ENCODE measurements around the gene TTC7B. TPM values are rescaled to one million over a fixed set of nuclear protein-coding genes. Genes with fewer than 3 reads are reported as not detected.

Gene TTC7B
- total and polyA plus RNA-seq, 2 of the 8 experiments (the other 6 are each of a cell fraction or from before 2014, with no cell fraction given): 23.7 to 34.0 TPM

DNA sequence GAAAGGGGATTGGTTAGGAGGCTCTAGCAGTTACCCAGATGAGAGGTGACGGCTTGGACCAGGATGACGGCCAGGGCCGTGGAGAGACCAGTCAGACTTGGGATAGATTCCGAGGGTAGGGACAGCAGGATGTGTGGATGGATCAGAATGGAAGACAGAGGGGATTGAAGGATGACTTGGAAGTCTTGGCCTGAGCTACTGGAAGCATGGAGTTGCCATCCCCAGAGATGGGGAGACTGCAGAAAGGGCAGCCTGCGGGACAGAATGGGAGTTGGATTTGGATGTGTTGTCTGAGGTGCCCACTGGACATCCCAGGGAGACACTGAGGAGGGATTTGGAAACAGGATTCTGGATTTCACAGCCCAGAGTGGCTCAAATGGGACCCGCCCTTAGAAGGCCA lies 317.1 kb downstream of the TTC7B start (continued):
- TF ChIP-seq, protein P1, sequence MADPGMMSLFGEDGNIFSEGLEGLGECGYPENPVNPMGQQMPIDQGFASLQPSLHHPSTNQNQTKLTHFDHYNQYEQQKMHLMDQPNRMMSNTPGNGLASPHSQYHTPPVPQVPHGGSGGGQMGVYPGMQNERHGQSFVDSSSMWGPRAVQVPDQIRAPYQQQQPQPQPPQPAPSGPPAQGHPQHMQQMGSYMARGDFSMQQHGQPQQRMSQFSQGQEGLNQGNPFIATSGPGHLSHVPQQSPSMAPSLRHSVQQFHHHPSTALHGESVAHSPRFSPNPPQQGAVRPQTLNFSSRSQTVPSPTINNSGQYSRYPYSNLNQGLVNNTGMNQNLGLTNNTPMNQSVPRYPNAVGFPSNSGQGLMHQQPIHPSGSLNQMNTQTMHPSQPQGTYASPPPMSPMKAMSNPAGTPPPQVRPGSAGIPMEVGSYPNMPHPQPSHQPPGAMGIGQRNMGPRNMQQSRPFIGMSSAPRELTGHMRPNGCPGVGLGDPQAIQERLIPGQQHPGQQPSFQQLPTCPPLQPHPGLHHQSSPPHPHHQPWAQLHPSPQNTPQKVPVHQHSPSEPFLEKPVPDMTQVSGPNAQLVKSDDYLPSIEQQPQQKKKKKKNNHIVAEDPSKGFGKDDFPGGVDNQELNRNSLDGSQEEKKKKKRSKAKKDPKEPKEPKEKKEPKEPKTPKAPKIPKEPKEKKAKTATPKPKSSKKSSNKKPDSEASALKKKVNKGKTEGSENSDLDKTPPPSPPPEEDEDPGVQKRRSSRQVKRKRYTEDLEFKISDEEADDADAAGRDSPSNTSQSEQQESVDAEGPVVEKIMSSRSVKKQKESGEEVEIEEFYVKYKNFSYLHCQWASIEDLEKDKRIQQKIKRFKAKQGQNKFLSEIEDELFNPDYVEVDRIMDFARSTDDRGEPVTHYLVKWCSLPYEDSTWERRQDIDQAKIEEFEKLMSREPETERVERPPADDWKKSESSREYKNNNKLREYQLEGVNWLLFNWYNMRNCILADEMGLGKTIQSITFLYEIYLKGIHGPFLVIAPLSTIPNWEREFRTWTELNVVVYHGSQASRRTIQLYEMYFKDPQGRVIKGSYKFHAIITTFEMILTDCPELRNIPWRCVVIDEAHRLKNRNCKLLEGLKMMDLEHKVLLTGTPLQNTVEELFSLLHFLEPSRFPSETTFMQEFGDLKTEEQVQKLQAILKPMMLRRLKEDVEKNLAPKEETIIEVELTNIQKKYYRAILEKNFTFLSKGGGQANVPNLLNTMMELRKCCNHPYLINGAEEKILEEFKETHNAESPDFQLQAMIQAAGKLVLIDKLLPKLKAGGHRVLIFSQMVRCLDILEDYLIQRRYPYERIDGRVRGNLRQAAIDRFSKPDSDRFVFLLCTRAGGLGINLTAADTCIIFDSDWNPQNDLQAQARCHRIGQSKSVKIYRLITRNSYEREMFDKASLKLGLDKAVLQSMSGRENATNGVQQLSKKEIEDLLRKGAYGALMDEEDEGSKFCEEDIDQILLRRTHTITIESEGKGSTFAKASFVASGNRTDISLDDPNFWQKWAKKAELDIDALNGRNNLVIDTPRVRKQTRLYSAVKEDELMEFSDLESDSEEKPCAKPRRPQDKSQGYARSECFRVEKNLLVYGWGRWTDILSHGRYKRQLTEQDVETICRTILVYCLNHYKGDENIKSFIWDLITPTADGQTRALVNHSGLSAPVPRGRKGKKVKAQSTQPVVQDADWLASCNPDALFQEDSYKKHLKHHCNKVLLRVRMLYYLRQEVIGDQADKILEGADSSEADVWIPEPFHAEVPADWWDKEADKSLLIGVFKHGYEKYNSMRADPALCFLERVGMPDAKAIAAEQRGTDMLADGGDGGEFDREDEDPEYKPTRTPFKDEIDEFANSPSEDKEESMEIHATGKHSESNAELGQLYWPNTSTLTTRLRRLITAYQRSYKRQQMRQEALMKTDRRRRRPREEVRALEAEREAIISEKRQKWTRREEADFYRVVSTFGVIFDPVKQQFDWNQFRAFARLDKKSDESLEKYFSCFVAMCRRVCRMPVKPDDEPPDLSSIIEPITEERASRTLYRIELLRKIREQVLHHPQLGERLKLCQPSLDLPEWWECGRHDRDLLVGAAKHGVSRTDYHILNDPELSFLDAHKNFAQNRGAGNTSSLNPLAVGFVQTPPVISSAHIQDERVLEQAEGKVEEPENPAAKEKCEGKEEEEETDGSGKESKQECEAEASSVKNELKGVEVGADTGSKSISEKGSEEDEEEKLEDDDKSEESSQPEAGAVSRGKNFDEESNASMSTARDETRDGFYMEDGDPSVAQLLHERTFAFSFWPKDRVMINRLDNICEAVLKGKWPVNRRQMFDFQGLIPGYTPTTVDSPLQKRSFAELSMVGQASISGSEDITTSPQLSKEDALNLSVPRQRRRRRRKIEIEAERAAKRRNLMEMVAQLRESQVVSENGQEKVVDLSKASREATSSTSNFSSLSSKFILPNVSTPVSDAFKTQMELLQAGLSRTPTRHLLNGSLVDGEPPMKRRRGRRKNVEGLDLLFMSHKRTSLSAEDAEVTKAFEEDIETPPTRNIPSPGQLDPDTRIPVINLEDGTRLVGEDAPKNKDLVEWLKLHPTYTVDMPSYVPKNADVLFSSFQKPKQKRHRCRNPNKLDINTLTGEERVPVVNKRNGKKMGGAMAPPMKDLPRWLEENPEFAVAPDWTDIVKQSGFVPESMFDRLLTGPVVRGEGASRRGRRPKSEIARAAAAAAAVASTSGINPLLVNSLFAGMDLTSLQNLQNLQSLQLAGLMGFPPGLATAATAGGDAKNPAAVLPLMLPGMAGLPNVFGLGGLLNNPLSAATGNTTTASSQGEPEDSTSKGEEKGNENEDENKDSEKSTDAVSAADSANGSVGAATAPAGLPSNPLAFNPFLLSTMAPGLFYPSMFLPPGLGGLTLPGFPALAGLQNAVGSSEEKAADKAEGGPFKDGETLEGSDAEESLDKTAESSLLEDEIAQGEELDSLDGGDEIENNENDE (IDR thresholded peaks at IDR 0.05; ENCODE audit: insufficient replicate concordance, low read length): no peak
- TF ChIP-seq TCF12 (IDR thresholded peaks at IDR 0.05; ENCODE audit: low read depth, low read length) (no peak), SRF (IDR thresholded peaks at IDR 0.05; ENCODE audit: low read depth, low read length) (no peak), TAF1 (IDR thresholded peaks at IDR 0.05; ENCODE audit: low read depth, low read length) (no peak), NANOG (IDR thresholded peaks at IDR 0.05; ENCODE audit: insufficient read depth, low read depth, low read length, poor library complexity, severe bottlenecking) (no peak), RNF2 (IDR thresholded peaks at IDR 0.05; ENCODE audit: borderline replicate concordance, low read depth, low read length, missing control alignments, poor library complexity, severe bottlenecking) (no peak), POU5F1 (IDR thresholded peaks at IDR 0.05; ENCODE audit: low read depth, low read length) (no peak), NRF1 (IDR thresholded peaks at IDR 0.05; ENCODE audit: low read depth, low read length) (no peak), SIX5 (IDR thresholded peaks at IDR 0.05; ENCODE audit: low read depth, low read length) (no peak)
